ENCODE measurements around the gene ZYG11A. TPM values are rescaled to one million over a fixed set of nuclear protein-coding genes. Genes with fewer than 3 reads are reported as not detected.
A peak's percentile ranks its signal among the peaks of the same experiment; 100 is the strongest.

ZYG11A gene
- total and polyA plus RNA-seq, 2 of the 13 experiments (the other 11 are each of a cell fraction or from before 2014, with no cell fraction given): not detected

- TF ChIP-seq, protein P1, sequence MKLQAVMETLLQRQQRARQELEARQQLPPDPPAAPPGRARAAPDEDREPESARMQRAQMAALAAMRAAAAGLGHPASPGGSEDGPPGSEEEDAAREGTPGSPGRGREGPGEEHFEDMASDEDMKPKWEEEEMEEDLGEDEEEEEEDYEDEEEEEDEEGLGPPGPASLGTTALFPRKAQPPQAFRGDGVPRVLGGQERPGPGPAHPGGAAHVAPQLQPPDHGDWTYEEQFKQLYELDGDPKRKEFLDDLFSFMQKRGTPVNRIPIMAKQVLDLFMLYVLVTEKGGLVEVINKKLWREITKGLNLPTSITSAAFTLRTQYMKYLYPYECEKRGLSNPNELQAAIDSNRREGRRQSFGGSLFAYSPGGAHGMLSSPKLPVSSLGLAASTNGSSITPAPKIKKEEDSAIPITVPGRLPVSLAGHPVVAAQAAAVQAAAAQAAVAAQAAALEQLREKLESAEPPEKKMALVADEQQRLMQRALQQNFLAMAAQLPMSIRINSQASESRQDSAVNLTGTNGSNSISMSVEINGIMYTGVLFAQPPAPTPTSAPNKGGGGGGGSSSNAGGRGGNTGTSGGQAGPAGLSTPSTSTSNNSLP (IDR thresholded peaks at IDR 0.05; ENCODE audit: low read depth, low read length): no peak
- no peak for TF ChIP-seq GATAD1 (CRISPR knock-in tag; IDR thresholded peaks at IDR 0.05)
- no peak for TF ChIP-seq ZFP36 (IDR thresholded peaks at IDR 0.05; ENCODE audit: borderline replicate concordance, low read depth, low read length, partially characterized antibody)
- no peak for TF ChIP-seq ZNF841 (CRISPR knock-in tag; IDR thresholded peaks at IDR 0.05; ENCODE audit: borderline replicate concordance)
- no peak for TF ChIP-seq ISX (CRISPR knock-in tag; conservative IDR thresholded peaks at IDR 0.05)
- TF ChIP-seq ARID2 (CRISPR knock-in tag; IDR thresholded peaks at IDR 0.05; ENCODE audit: borderline replicate concordance): no peak
- TF ChIP-seq MEIS1 (CRISPR knock-in tag; IDR thresholded peaks at IDR 0.05; ENCODE audit: borderline replicate concordance): no peak
- TF ChIP-seq HOXA5 (CRISPR knock-in tag; IDR thresholded peaks at IDR 0.05): no peak
- TF ChIP-seq CBX1 (IDR thresholded peaks at IDR 0.05; ENCODE audit: low read depth): no peak
- 0 out of 2 replicates have a peak, but pooled peaks have one; percentile 43 for TF ChIP-seq BHLHE40 (IDR thresholded peaks at IDR 0.05; ENCODE audit: low read length)
- TF ChIP-seq PAWR (CRISPR knock-in tag; IDR thresholded peaks at IDR 0.05; ENCODE audit: borderline replicate concordance): no peak
- no peak for TF ChIP-seq ZNF879 (CRISPR knock-in tag; IDR thresholded peaks at IDR 0.05)
- TF ChIP-seq NR2F2 (IDR thresholded peaks at IDR 0.05; ENCODE audit: borderline replicate concordance, low read depth): no peak
- no peak for TF ChIP-seq ZNF367 (CRISPR knock-in tag; IDR thresholded peaks at IDR 0.05; ENCODE audit: borderline replicate concordance)
- no peak for TF ChIP-seq MTA1 (CRISPR knock-in tag; IDR thresholded peaks at IDR 0.05; ENCODE audit: borderline replicate concordance)
- TF ChIP-seq RNF2 (conservative IDR thresholded peaks at IDR 0.05; ENCODE audit: low read depth): no peak
- TF ChIP-seq RAD21 (CRISPR knock-in tag; IDR thresholded peaks at IDR 0.05): peak; percentile 35; the same call in 1 of the 2 replicates
- TF ChIP-seq ATRX (CRISPR knock-in tag; IDR thresholded peaks at IDR 0.05; ENCODE audit: borderline replicate concordance): no peak
- TF ChIP-seq IKZF1 (IDR thresholded peaks at IDR 0.05): no peak
- no peak for TF ChIP-seq ZNF232 (CRISPR knock-in tag; IDR thresholded peaks at IDR 0.05; ENCODE audit: borderline replicate concordance)
- no peak for TF ChIP-seq SMARCC2 (IDR thresholded peaks at IDR 0.05)
- TF ChIP-seq, protein P2, sequence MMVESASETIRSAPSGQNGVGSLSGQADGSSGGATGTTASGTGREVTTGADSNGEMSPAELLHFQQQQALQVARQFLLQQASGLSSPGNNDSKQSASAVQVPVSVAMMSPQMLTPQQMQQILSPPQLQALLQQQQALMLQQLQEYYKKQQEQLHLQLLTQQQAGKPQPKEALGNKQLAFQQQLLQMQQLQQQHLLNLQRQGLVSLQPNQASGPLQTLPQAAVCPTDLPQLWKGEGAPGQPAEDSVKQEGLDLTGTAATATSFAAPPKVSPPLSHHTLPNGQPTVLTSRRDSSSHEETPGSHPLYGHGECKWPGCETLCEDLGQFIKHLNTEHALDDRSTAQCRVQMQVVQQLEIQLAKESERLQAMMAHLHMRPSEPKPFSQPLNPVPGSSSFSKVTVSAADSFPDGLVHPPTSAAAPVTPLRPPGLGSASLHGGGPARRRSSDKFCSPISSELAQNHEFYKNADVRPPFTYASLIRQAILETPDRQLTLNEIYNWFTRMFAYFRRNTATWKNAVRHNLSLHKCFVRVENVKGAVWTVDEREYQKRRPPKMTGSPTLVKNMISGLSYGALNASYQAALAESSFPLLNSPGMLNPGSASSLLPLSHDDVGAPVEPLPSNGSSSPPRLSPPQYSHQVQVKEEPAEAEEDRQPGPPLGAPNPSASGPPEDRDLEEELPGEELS (CRISPR knock-in tag; IDR thresholded peaks at IDR 0.05): no peak
- no peak for TF ChIP-seq MXD4 (CRISPR knock-in tag; IDR thresholded peaks at IDR 0.05)
- no peak for TF ChIP-seq KMT2A (CRISPR knock-in tag; IDR thresholded peaks at IDR 0.05)
- peak; percentile 68 for TF ChIP-seq CEBPG (CRISPR knock-in tag; IDR thresholded peaks at IDR 0.05)
- TF ChIP-seq CEBPB (IDR thresholded peaks at IDR 0.05; ENCODE audit: borderline replicate concordance, low read depth, low read length): peak; percentile 63; the same call in 1 of the 2 replicates
- TF ChIP-seq FOXA1 (IDR thresholded peaks at IDR 0.05): no peak
- 0 out of 2 replicates have a peak, but pooled peaks have one; percentile 30 for TF ChIP-seq FOXA1 (CRISPR knock-in tag; IDR thresholded peaks at IDR 0.05)
- TF ChIP-seq, protein P3, sequence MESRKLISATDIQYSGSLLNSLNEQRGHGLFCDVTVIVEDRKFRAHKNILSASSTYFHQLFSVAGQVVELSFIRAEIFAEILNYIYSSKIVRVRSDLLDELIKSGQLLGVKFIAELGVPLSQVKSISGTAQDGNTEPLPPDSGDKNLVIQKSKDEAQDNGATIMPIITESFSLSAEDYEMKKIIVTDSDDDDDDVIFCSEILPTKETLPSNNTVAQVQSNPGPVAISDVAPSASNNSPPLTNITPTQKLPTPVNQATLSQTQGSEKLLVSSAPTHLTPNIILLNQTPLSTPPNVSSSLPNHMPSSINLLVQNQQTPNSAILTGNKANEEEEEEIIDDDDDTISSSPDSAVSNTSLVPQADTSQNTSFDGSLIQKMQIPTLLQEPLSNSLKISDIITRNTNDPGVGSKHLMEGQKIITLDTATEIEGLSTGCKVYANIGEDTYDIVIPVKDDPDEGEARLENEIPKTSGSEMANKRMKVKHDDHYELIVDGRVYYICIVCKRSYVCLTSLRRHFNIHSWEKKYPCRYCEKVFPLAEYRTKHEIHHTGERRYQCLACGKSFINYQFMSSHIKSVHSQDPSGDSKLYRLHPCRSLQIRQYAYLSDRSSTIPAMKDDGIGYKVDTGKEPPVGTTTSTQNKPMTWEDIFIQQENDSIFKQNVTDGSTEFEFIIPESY (CRISPR knock-in tag; IDR thresholded peaks at IDR 0.05): peak; percentile 77
- TF ChIP-seq RFX1 (IDR thresholded peaks at IDR 0.05): no peak
- TF ChIP-seq SP140L (CRISPR knock-in tag; IDR thresholded peaks at IDR 0.05; ENCODE audit: borderline replicate concordance): no peak
Measured at GRCh38 chr1:52913537-52913936, 71.0 kb downstream of the ZYG11A start (continued).

Measured in HepG2 (cell line).